ENCODE measurements around the gene SLC6A19. TPM values are rescaled to one million over a fixed set of nuclear protein-coding genes. Genes with fewer than 3 reads are reported as not detected.

The SLC6A19 gene
- total and polyA plus RNA-seq, 2 of the 4 experiments (the other 2 are of a cell fraction) = not detected

DNA sequence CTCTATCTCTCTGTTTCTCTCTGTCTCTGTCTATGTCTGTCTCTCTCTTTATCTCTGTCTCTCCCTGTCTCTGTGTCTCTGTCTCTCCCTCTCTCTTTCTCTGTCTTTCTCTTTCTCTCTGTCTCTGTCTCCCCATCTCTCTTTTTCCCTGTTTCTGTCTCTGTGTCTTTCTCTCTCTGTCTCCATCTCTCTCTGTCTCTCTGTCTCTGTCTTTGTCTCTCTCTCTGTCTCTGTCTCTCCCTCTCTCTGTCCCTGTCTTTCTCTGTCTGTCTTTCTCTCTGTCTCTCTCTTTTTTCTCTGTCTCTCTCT is 2.1 kb upstream of the SLC6A19 start:
- Histone ChIP-seq H2AK9ac (replicated peaks; ENCODE audit: low read depth, low read length, poor library complexity) (no peak overlapping the region), H3K18ac (ENCODE audit: low read depth, low read length) (no peak overlapping the region), H3K36me3 (ENCODE audit: control insufficient read depth, insufficient read depth, low read length) (no peaks in the 10 kb centered on the region), H2BK15ac (ENCODE audit: low read depth, low read length) (no peak overlapping the region), H3K9me1 (ENCODE audit: insufficient read depth, low read length) (no peaks in the 10 kb centered on the region), H4K5ac (ENCODE audit: low read depth, low read length) (no peak overlapping the region), H3K27me3 (ENCODE audit: control insufficient read depth, insufficient read depth, low read length) (peaks cover 7% of the 10 kb centered on the region; the same call in 1 of the 2 replicates), H4K8ac (ENCODE audit: low read depth in 2 of 2, low read length in 2 of 2) (no peak overlapping the region), H2BK120ac (ENCODE audit: low read depth, low read length) (no peak overlapping the region), H3K4me3 (ENCODE audit: insufficient read depth, low read depth, low read length) (no peak overlapping the region), H2BK20ac (ENCODE audit: low read depth, low read length) (no peak overlapping the region), H2AFZ (replicated peaks; ENCODE audit: low read length, poor library complexity) (no peak overlapping the region), H4K20me1 (ENCODE audit: insufficient read depth, low read length) (no peaks in the 10 kb centered on the region), H3K23ac (ENCODE audit: low read depth, low read length) (no peak overlapping the region), H3K14ac (replicated peaks; ENCODE audit: low read depth, low read length) (no peak overlapping the region), H3K79me1 (ENCODE audit: low read depth in 1 of 2, low read length in 2 of 2) (no peaks in the 10 kb centered on the region), H3K9me3 (ENCODE audit: control insufficient read depth, insufficient read depth, low read length) (no peaks in the 10 kb centered on the region), H2BK5ac (ENCODE audit: low read depth, low read length, poor library complexity, severe bottlenecking) (no peak overlapping the region), H2AK5ac (ENCODE audit: low read depth, low read length) (no peak overlapping the region), H3K4ac (ENCODE audit: low read depth, low read length) (no peak overlapping the region), H3K27ac (ENCODE audit: insufficient read depth, low read length) (no peak overlapping the region), H3K4me1 (ENCODE audit: control insufficient read depth, insufficient read depth, low read length) (no peaks in the 10 kb centered on the region), H3K56ac (ENCODE audit: extremely low read depth, insufficient read depth, low read length) (no peak overlapping the region), H3K9ac (ENCODE audit: low read depth, low read length) (no peak overlapping the region), H4K91ac (ENCODE audit: insufficient read depth, low read depth, low read length) (no peak overlapping the region), H3K4me2 (ENCODE audit: low read depth, low read length) (no peak overlapping the region)
- dilution Hi-C loops (cut with HindIII; ENCODE audit: low sequenced_read_pairs, unreplicated experiment) = no loop called here
- CTCF ChIA-PET = no interaction called here
- POLR2A ChIA-PET (ENCODE audit: unreplicated experiment) = no interaction called here
- in situ Hi-C loops (cut with MboI; ENCODE audit: low sequenced_read_pairs) = no loop called here
- intact Hi-C loops (cut with micrococcal nuclease) = no loop called here
- BruUV-seq (replicated peaks) = no TSS peak
- DNase-seq (no peak), ATAC-seq (ENCODE audit: low read depth) (no peak)
- TF ChIP-seq BHLHE40 (IDR thresholded peaks at IDR 0.05; ENCODE audit: low read depth, low read length) (no peak), CHD1 (IDR thresholded peaks at IDR 0.05; ENCODE audit: low read depth, low read length) (no peak), MAZ (IDR thresholded peaks at IDR 0.05; ENCODE audit: borderline replicate concordance, low read depth, low read length) (no peak), SMC3 (IDR thresholded peaks at IDR 0.05; ENCODE audit: low read depth, low read length) (no peak), CTCF (conservative IDR thresholded peaks at IDR 0.05; ENCODE audit: low read depth, low read length) (no peak), MXI1 (IDR thresholded peaks at IDR 0.05; ENCODE audit: borderline replicate concordance, low read depth, low read length) (no peak), RCOR1 (IDR thresholded peaks at IDR 0.05; ENCODE audit: insufficient replicate concordance, low read length) (no peak), CEBPB (IDR thresholded peaks at IDR 0.05; ENCODE audit: low read depth, low read length) (no peak), FOS (IDR thresholded peaks at IDR 0.05; ENCODE audit: low read depth, low read length) (no peak), RFX5 (IDR thresholded peaks at IDR 0.05; ENCODE audit: low read depth, low read length) (no peak)
- TF ChIP-seq, protein P1, sequence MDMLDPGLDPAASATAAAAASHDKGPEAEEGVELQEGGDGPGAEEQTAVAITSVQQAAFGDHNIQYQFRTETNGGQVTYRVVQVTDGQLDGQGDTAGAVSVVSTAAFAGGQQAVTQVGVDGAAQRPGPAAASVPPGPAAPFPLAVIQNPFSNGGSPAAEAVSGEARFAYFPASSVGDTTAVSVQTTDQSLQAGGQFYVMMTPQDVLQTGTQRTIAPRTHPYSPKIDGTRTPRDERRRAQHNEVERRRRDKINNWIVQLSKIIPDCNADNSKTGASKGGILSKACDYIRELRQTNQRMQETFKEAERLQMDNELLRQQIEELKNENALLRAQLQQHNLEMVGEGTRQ (IDR thresholded peaks at IDR 0.05; ENCODE audit: low read depth, low read length) = no peak

Data from IMR-90 (cell line).